A549 (cell line): Measurements from ENCODE around the gene EEFSEC. TPM values are rescaled to one million over a fixed set of nuclear protein-coding genes. Genes with fewer than 3 reads are reported as not detected.

ENCODE experiments used
- ATAC-seq, 2 experiments: fragments of 200-7000 bp in 1 of 2; fragments of >200 bp in 1 of 2; cut with Nextera tagmentation in 1 of 2; cut with Tn5 transposase in 1 of 2; 3 replicates each; pipeline versions ENCODE4 v1.8.0 to v1.9.1; 2018 to 2020; ENCODE audit warnings: mild to moderate bottlenecking in 1 of 2, moderate library complexity in 1 of 2
- CTCF ChIA-PET: fragments of 300-600 bp; sonication (Branson Sonifier 250); formaldehyde crosslinking; extraction: SDS; loops from one replicate; lab custom pipeline; 2021; ENCODE audit warnings: antibody characterized with exemption, inconsistent platforms; lab: Yijun Ruan, JAX
- POLR2A ChIA-PET: fragments of 350-600 bp; formaldehyde crosslinking; extraction: SDS; loops from one replicate; lab custom pipeline; 2021; ENCODE audit warnings: antibody characterized with exemption, inconsistent platforms; lab: Yijun Ruan, JAX
- DNase-seq, 2 experiments: peaks; one replicate each; pipeline versions ENCODE4 v3.0.0 to v3.0.0-alpha.2; 2011 to 2016; ENCODE audit warnings: low read depth in 1 of 2, low spot score in 1 of 2
- FAIRE-seq: peaks from 2 replicates; lab custom pipeline; 2011; peaks lifted over from hg19 to GRCh38; lab: Jason Lieb, UNC
- H3K27ac ChIP-seq, 2 experiments: fragments of >200 bp; sonication (Bioruptor Twin); formaldehyde crosslinking; 3 replicates each; pipeline ENCODE4 v1.5.1; 2016 to 2017
- H3K4me1 ChIP-seq: fragments of >200 bp; sonication (Bioruptor Twin); formaldehyde crosslinking; 3 replicates; pipeline ENCODE4 v1.6.1; 2016
- H3K4me2 ChIP-seq: fragments of >200 bp; sonication (Bioruptor Twin); formaldehyde crosslinking; 3 replicates; pipeline ENCODE4 v1.6.1; 2016
- H3K4me3 ChIP-seq: fragments of >200 bp; sonication (Bioruptor Twin); formaldehyde crosslinking; 3 replicates; pipeline ENCODE4 v1.5.1; 2016
- H3K9me3 ChIP-seq: fragments of >200 bp; sonication (Bioruptor Twin); formaldehyde crosslinking; 3 replicates; pipeline ENCODE4 v1.6.1; 2016
- BCL3 ChIP-seq: fragments of >200 bp; sonication (Bioruptor Twin); formaldehyde crosslinking; IDR thresholded peaks from 3 replicates; pipeline ENCODE4 v1.6.1; 2016
- CBX2 ChIP-seq: fragments of 200-600 bp; sonication (generic); IDR thresholded peaks from 2 replicates; pipeline ENCODE4 v1.6.1; 2016; ENCODE audit warnings: low read depth, mild to moderate bottlenecking, borderline replicate concordance
- CBX8 ChIP-seq: fragments of 200-600 bp; sonication (generic); IDR thresholded peaks from 2 replicates; pipeline ENCODE4 v1.6.1; 2016
- CHD2 ChIP-seq: fragments of 150-350 bp; IDR thresholded peaks from 2 replicates; pipeline ENCODE4 v1.6.1; 2014; ENCODE audit warnings: low read length; ENCODE audit not compliant: partially characterized antibody
- EHMT2 ChIP-seq: fragments of 200-600 bp; sonication (generic); IDR thresholded peaks from 2 replicates; pipeline ENCODE4 v1.6.1; 2016; ENCODE audit warnings: antibody characterized with exemption, low read depth, mild to moderate bottlenecking, moderate library complexity
- ELK1 ChIP-seq: fragments of 150-350 bp; IDR thresholded peaks from 2 replicates; pipeline ENCODE4 v1.6.1; 2014; ENCODE audit warnings: low read depth, mild to moderate bottlenecking, low read length
- ESRRA ChIP-seq: fragments of 150-350 bp; IDR thresholded peaks from 2 replicates; pipeline ENCODE4 v1.6.1; 2014; ENCODE audit warnings: mild to moderate bottlenecking, low read length, borderline replicate concordance
- FOSB ChIP-seq: fragments of 250-450 bp; sonication (Bioruptor Pico); IDR thresholded peaks from 2 replicates; pipeline ENCODE4 v1.5.0; 2020; ENCODE audit warnings: mild to moderate bottlenecking, moderate library complexity
- HMGXB4 ChIP-seq: fragments of 250-450 bp; sonication (Bioruptor Pico); IDR thresholded peaks from 2 replicates; pipeline ENCODE4 v1.5.0; 2021; ENCODE audit warnings: mild to moderate bottlenecking, moderate library complexity, borderline replicate concordance
- HOXB5 ChIP-seq: fragments of 250-450 bp; sonication (Bioruptor Pico); IDR thresholded peaks from 2 replicates; pipeline ENCODE4 v1.5.0; 2020; ENCODE audit warnings: mild to moderate bottlenecking, moderate library complexity
- JUNB ChIP-seq: fragments of >200 bp; sonication (Bioruptor Twin); formaldehyde crosslinking; IDR thresholded peaks from 2 replicates; pipeline ENCODE4 v1.6.1; 2016
- KDM1A ChIP-seq: fragments of 200-600 bp; sonication (generic); IDR thresholded peaks from 2 replicates; pipeline ENCODE4 v1.6.1; 2016; ENCODE audit warnings: low read depth, mild to moderate bottlenecking
- KDM5A ChIP-seq: fragments of 200-600 bp; sonication (generic); IDR thresholded peaks from 2 replicates; pipeline ENCODE4 v1.6.1; 2016; ENCODE audit warnings: antibody characterized with exemption, mild to moderate bottlenecking
- MAX ChIP-seq: IDR thresholded peaks from 2 replicates; pipeline ENCODE4 v1.6.1; 2012
- MAZ ChIP-seq: fragments of 150-350 bp; IDR thresholded peaks from 2 replicates; pipeline ENCODE4 v1.6.1; 2014; ENCODE audit warnings: antibody characterized with exemption, low read depth, low read length, borderline replicate concordance
- MYC ChIP-seq: IDR thresholded peaks from 2 replicates; pipeline ENCODE4 v1.6.1; 2012; ENCODE audit warnings: mild to moderate bottlenecking, inconsistent platforms, low read length, improper control_type of control experiment, borderline replicate concordance
- NFE2L2 ChIP-seq: fragments of 150-350 bp; conservative IDR thresholded peaks from 2 replicates; pipeline ENCODE4 v1.6.1; 2014; ENCODE audit warnings: low read length
- NPAS2 ChIP-seq: fragments of 250-450 bp; sonication (Bioruptor Pico); IDR thresholded peaks from 2 replicates; pipeline ENCODE4 v1.8.0; 2022; ENCODE audit warnings: mild to moderate bottlenecking, moderate library complexity, borderline replicate concordance
- NR3C1 ChIP-seq: fragments of >200 bp; sonication (Bioruptor Twin); formaldehyde crosslinking; IDR thresholded peaks from 3 replicates; pipeline ENCODE4 v1.6.1; 2017
- POLR2A ChIP-seq: IDR thresholded peaks from 2 replicates; pipeline ENCODE4 v1.6.1; 2012; ENCODE audit warnings: mild to moderate bottlenecking, low read length
- RFX5 ChIP-seq: fragments of 450-650 bp; IDR thresholded peaks from 2 replicates; pipeline ENCODE4 v1.7.1; 2014; ENCODE audit warnings: antibody characterized with exemption, mild to moderate bottlenecking, moderate library complexity
- RNF2 ChIP-seq: fragments of 200-600 bp; sonication (generic); IDR thresholded peaks from 2 replicates; pipeline ENCODE4 v1.6.1; 2016; ENCODE audit warnings: low read depth, mild to moderate bottlenecking, antibody characterized with exemption, moderate library complexity, borderline replicate concordance
- SREBF2 ChIP-seq: fragments of 450-650 bp; IDR thresholded peaks from 2 replicates; pipeline ENCODE4 v1.6.1; 2014; ENCODE audit warnings: mild to moderate bottlenecking, moderate library complexity
- TFCP2L1 ChIP-seq: fragments of 250-450 bp; sonication (Bioruptor Pico); IDR thresholded peaks from 2 replicates; pipeline ENCODE4 v1.5.0; 2021; ENCODE audit warnings: mild to moderate bottlenecking
- TP53 ChIP-seq: fragments of 250-450 bp; sonication (Bioruptor Pico); IDR thresholded peaks from 2 replicates; pipeline ENCODE4 v1.5.0; 2021; ENCODE audit warnings: mild to moderate bottlenecking, moderate library complexity
- ZNF302 ChIP-seq: fragments of 250-450 bp; sonication (Bioruptor Pico); IDR thresholded peaks from 2 replicates; pipeline ENCODE4 v1.9.0; 2021; ENCODE audit warnings: inconsistent platforms, mild to moderate bottlenecking, moderate library complexity
- WGBS: methylation state at CpG from one replicate; pipeline ENCODE4 v1.1.6; 2017; ENCODE audit errors: missing lambda C conversion rate; 5-methylcytosine and 5-hydroxymethylcytosine counted together
- polyA plus RNA-seq, 4 experiments: library from polyadenylated mRNA; depleted of rRNA in 3 of 4; stranded (reverse); fragments of >200 nt; fragmentation: RNase III in 1 of 4; extraction: RNeasy Plus Mini Kit Qiagen cat#74134 plus additional on column Dnase treatment in 1 of 4; gene quantifications; 2 replicates in 3 of 4; 3 replicates in 1 of 4; pipeline ENCODE4 v1.2.3, GENCODE V29; 2011 to 2017

Gene EEFSEC
- polyA plus RNA-seq, 2 of the 4 experiments (the other 2 are of a cell fraction) = 6.9 to 7.3 TPM

- TF ChIP-seq KDM5A = no peak
- TF ChIP-seq HMGXB4 (CRISPR knock-in tag) = no peak
- no peak for TF ChIP-seq MAZ
- TF ChIP-seq, all 56 proteins: peak for 0
These were observed 184.0 kb downstream of the EEFSEC start (continued) for GRCh38 chr3:128337305-128337704.

- ChIA-PET CTCF (no interaction called here), POLR2A (no interaction called here)
- Histone ChIP-seq H3K9me3 (no peaks in the 10 kb centered on the region), H3K4me2 (no peak overlapping the region), H3K27ac (no peak overlapping the region), H3K4me3 (no peak overlapping the region), H3K4me1 (peaks cover 9% of the 10 kb centered on the region)
- DNase-seq = no peak
- FAIRE-seq = no peak
- no peak for ATAC-seq
- WGBS = 79% methylated on average over 10 of the region's 12 CpGs
- TF ChIP-seq ESRRA (no peak), FOSB (CRISPR knock-in tag) (no peak), NR3C1 (no peak), KDM1A (no peak), HOXB5 (CRISPR knock-in tag) (no peak), ZNF302 (no peak), HMGXB4 (CRISPR knock-in tag) (no peak), JUNB (no peak), RNF2 (no peak), NPAS2 (CRISPR knock-in tag) (no peak), TP53 (CRISPR knock-in tag) (no peak), SREBF2 (no peak)
- TF ChIP-seq, all 56 proteins: peak for 0
These were observed 185.5 kb downstream of the EEFSEC start for GRCh38 chr3:128338536-128339330.

GRCh38 chr3:128339491-128340012 is 186.3 kb downstream of the EEFSEC start:
- no peak overlapping the region for H3K4me2 ChIP-seq
- DNase-seq (no peak), ATAC-seq (no peak), FAIRE-seq (no peak)
- ChIA-PET POLR2A (no interaction called here), CTCF (interaction anchor here (1.3 kb wide), 1 partner anchor 86 kb away, joined by 3 read pairs; no protein-coding TSS in a partner anchor)
- H3K27ac ChIP-seq = no peak overlapping the region
- peaks cover 12% of the 10 kb centered on the region for H3K4me1 ChIP-seq
- H3K4me3 ChIP-seq = no peak overlapping the region
- 91% methylated on average over 7 of the region's 7 CpGs for WGBS
- H3K9me3 ChIP-seq = no peaks in the 10 kb centered on the region
- TF ChIP-seq EHMT2 (no peak), CBX8 (no peak), ELK1 (no peak), KDM5A (no peak), FOSB (CRISPR knock-in tag) (no peak), TFCP2L1 (CRISPR knock-in tag) (no peak), BCL3 (no peak), MYC (no peak), NFE2L2 (no peak), CBX2 (no peak), CHD2 (no peak), MAX (no peak), TP53 (CRISPR knock-in tag) (no peak), HMGXB4 (CRISPR knock-in tag) (no peak), POLR2A (no peak), RFX5 (no peak)
